ENCODE results near the gene MTERF1.

MTERF1 gene, protein sequence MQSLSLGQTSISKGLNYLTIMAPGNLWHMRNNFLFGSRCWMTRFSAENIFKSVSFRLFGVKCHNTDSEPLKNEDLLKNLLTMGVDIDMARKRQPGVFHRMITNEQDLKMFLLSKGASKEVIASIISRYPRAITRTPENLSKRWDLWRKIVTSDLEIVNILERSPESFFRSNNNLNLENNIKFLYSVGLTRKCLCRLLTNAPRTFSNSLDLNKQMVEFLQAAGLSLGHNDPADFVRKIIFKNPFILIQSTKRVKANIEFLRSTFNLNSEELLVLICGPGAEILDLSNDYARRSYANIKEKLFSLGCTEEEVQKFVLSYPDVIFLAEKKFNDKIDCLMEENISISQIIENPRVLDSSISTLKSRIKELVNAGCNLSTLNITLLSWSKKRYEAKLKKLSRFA

DNA sequence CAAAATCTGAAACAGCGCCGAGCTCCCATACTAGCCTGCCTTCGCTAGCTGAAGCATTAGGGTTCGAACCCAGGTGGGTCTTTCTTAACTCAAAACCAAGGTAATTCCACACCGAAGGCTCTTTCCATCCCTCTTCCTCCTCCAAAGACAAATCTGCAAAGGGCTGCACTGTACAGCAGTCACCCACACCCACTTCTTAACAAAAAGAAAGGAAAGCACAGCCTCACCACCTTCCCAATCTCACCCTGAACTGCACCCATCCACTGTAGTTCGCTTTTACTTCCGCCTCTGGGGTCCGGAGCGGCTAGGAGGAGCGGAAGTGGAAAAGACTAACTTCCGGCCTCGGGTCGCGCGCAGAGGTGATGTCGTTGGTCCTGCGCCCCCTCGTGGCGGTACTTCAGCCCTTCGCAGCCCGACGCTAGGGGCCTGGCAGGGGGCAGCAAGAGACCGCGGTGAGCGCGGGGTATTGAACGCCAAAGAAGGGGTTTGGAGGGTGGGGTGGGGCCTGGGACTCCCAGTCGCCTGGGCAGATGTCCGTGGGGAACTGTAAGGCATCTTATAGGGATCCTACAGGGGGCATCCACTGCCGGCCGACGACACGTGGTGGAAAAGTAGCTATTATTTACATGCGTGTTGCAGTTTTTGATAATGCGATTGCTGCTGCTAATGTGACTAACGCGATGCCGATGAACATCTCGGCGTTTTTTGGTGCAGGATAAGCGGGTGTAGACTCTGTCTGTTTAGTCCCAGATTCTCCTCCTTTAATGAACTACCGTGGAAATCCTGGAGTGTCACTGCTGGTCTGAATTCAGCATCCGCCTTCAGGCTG, at the start of gene MTERF1:
MTERF1 (minus strand) TSS at position 290 of the 829 bp plus-strand sequence. CDS start 619 bp downstream, outside the sequence.
- Histone ChIP-seq H2AFZ (ENCODE audit: low read depth, low read length) (no peak within 1 kb of the TSS), H3K4me3 (ENCODE audit: low read depth in 1 of 2, low read length in 2 of 2) (no peak within 1 kb of the TSS), H4K20me1 (ENCODE audit: insufficient read depth, low read length) (no peaks in the 10 kb centered on the region), H3K9me3 (ENCODE audit: insufficient read depth, low read length, severe bottlenecking) (peaks cover under 1% of the 10 kb centered on the region), H3K36me3 (ENCODE audit: insufficient read depth, low read length) (no peaks in the 10 kb centered on the region), H3K4me1 (ENCODE audit: insufficient read depth, low read length) (peaks cover 7% of the 10 kb centered on the region; the same call in 1 of the 2 replicates), H3K27me3 (ENCODE audit: insufficient read depth, low read length, poor library complexity) (no peaks in the 10 kb centered on the region), H3K9ac (ENCODE audit: low read depth, low read length) (no peak within 1 kb of the TSS), H3K4me2 (ENCODE audit: insufficient read depth, low read length) (no peak within 1 kb of the TSS), H3K79me2 (ENCODE audit: insufficient read depth, low read length) (no peaks in the 10 kb centered on the region), H3K27ac (ENCODE audit: low read length) (no peak within 1 kb of the TSS)
- DNase-seq (no peak), ATAC-seq (ENCODE audit: insufficient read depth, low read depth) (no peak)
- TF ChIP-seq, protein P1, sequence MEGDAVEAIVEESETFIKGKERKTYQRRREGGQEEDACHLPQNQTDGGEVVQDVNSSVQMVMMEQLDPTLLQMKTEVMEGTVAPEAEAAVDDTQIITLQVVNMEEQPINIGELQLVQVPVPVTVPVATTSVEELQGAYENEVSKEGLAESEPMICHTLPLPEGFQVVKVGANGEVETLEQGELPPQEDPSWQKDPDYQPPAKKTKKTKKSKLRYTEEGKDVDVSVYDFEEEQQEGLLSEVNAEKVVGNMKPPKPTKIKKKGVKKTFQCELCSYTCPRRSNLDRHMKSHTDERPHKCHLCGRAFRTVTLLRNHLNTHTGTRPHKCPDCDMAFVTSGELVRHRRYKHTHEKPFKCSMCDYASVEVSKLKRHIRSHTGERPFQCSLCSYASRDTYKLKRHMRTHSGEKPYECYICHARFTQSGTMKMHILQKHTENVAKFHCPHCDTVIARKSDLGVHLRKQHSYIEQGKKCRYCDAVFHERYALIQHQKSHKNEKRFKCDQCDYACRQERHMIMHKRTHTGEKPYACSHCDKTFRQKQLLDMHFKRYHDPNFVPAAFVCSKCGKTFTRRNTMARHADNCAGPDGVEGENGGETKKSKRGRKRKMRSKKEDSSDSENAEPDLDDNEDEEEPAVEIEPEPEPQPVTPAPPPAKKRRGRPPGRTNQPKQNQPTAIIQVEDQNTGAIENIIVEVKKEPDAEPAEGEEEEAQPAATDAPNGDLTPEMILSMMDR (IDR thresholded peaks at IDR 0.05; ENCODE audit: borderline replicate concordance, extremely low read depth, low read length, poor library complexity, severe bottlenecking): no peak
- TF ChIP-seq EZH2 (IDR thresholded peaks at IDR 0.05; ENCODE audit: borderline replicate concordance, low read depth, low read length, severe bottlenecking): no peak

DNA sequence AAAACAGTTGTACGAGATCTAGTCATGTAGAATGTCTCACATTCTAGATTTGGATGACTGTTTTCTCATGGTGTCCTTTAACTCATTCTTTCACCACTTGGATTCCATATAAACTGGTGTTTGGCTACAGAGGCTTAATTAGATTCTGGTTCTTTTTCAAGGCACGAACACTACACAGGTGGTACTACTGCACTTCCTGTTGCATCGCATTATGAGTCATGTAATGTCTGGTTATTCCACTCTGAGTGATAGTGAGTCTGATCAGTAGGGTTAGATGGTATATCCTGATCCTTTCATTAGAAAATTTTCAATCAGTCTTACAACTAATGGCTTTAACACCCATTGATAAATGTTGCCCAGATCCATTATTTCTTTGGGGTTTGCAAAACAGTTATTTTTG, 49.0 kb upstream of the MTERF1 start:
- no peaks in the 10 kb centered on the region for H3K4me1 ChIP-seq (ENCODE audit: insufficient read depth, low read length)
- H4K20me1 ChIP-seq (ENCODE audit: insufficient read depth, low read length): no peaks in the 10 kb centered on the region
- H3K27me3 ChIP-seq (ENCODE audit: insufficient read depth, low read length, poor library complexity): no peaks in the 10 kb centered on the region
- H3K9ac ChIP-seq (ENCODE audit: low read depth, low read length): no peak overlapping the region
- TF ChIP-seq, protein P1 (IDR thresholded peaks at IDR 0.05; ENCODE audit: borderline replicate concordance, extremely low read depth, low read length, poor library complexity, severe bottlenecking): no peak
- no peak for TF ChIP-seq EZH2 (IDR thresholded peaks at IDR 0.05; ENCODE audit: borderline replicate concordance, low read depth, low read length, severe bottlenecking)
- no peak for DNase-seq
- no peaks in the 10 kb centered on the region for H3K36me3 ChIP-seq (ENCODE audit: insufficient read depth, low read length)
- no peaks in the 10 kb centered on the region for H3K79me2 ChIP-seq (ENCODE audit: insufficient read depth, low read length)
- peak; percentile 80 for ATAC-seq (ENCODE audit: insufficient read depth, low read depth)
- no peak overlapping the region for H3K27ac ChIP-seq (ENCODE audit: low read length)
- H2AFZ ChIP-seq (ENCODE audit: low read depth, low read length): no peak overlapping the region
- no peaks in the 10 kb centered on the region for H3K9me3 ChIP-seq (ENCODE audit: insufficient read depth, low read length, severe bottlenecking)
- H3K4me2 ChIP-seq (ENCODE audit: insufficient read depth, low read length): no peak overlapping the region
- no peak overlapping the region for H3K4me3 ChIP-seq (ENCODE audit: low read depth in 1 of 2, low read length in 2 of 2)

DNA sequence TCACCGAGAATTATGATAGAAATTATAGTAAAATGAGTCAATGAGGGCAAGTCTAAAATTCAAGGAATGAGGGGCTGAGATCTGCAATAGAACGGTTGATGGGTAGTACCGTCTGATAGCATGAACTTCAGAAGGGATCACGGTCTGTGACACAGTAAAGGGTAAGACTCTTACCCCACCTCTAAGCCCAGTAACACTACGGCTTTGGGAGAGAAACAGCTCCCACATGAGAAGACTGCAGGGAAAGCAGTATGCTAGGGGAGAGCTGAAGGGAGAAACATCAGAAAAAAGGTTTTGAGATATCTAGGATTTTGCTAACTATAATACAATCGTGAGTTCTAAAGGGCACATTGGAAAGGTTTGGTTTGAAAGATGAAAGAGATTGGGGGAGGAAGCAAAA, 47.4 kb upstream of the MTERF1 start:
- no peaks in the 10 kb centered on the region for H3K27me3 ChIP-seq (ENCODE audit: insufficient read depth, low read length, poor library complexity)
- no peak overlapping the region for H3K4me2 ChIP-seq (ENCODE audit: insufficient read depth, low read length)
- no peaks in the 10 kb centered on the region for H3K79me2 ChIP-seq (ENCODE audit: insufficient read depth, low read length)
- H3K4me1 ChIP-seq (ENCODE audit: insufficient read depth, low read length): no peaks in the 10 kb centered on the region
- no peak overlapping the region for H3K27ac ChIP-seq (ENCODE audit: low read length)
- no peaks in the 10 kb centered on the region for H3K36me3 ChIP-seq (ENCODE audit: insufficient read depth, low read length)
- no peak for DNase-seq
- no peaks in the 10 kb centered on the region for H4K20me1 ChIP-seq (ENCODE audit: insufficient read depth, low read length)
- no peak overlapping the region for H2AFZ ChIP-seq (ENCODE audit: low read depth, low read length)
- H3K9me3 ChIP-seq (ENCODE audit: insufficient read depth, low read length, severe bottlenecking): no peaks in the 10 kb centered on the region
- H3K4me3 ChIP-seq (ENCODE audit: low read depth in 1 of 2, low read length in 2 of 2): no peak overlapping the region
- no peak overlapping the region for H3K9ac ChIP-seq (ENCODE audit: low read depth, low read length)
- TF ChIP-seq, protein P1 (IDR thresholded peaks at IDR 0.05; ENCODE audit: borderline replicate concordance, extremely low read depth, low read length, poor library complexity, severe bottlenecking): no peak
- no peak for TF ChIP-seq EZH2 (IDR thresholded peaks at IDR 0.05; ENCODE audit: borderline replicate concordance, low read depth, low read length, severe bottlenecking)
- no peak for ATAC-seq (ENCODE audit: insufficient read depth, low read depth)

Data from DND-41 (cell line).